Stimulated activated effector memory CD8-positive, alpha-beta T cell treated with anti-CD3 and anti-CD28 coated beads, Interleukin-12 subunit alpha, Interleukin-12 subunit beta, amount 100 ng/mL, for 72 hours (primary cell): ENCODE data around the gene SOCS1.
"Not testable (repeated sequence)": the region's sequence is repeated elsewhere in the genome, so short reads cannot be mapped to it uniquely, and the experiment has no call there.

Experiments
- ATAC-seq: fragments of 150-1000 bp; cut with Tn5 transposase; 2 replicates; pipeline ENCODE4 v1.10.0; 2021
- DNase-seq, 2 donors: peaks; one replicate each; pipeline ENCODE4 v3.0.0; 2021 to 2022; ENCODE audit warnings: low spot score in 2 of 2
- H3K27ac Mint-ChIP-seq: one replicate; pipeline ENCODE4 v1.8.0; 2022; ENCODE audit warnings: mild to moderate bottlenecking, mixed read lengths
- H3K36me3 Mint-ChIP-seq: one replicate; pipeline ENCODE4 v1.8.0; 2022; ENCODE audit warnings: mild to moderate bottlenecking, mixed read lengths
- H3K4me1 Mint-ChIP-seq: one replicate; pipeline ENCODE4 v1.8.0; 2022; ENCODE audit warnings: mixed read lengths
- H3K4me3 Mint-ChIP-seq: one replicate; pipeline ENCODE4 v1.8.0; 2022; ENCODE audit warnings: mild to moderate bottlenecking, mixed read lengths
- H3K9me3 Mint-ChIP-seq: one replicate; pipeline ENCODE4 v1.8.0; 2022; ENCODE audit warnings: mixed read lengths

SOCS1 gene

GRCh38 chr16:11232302-11232851 lies 23.6 kb downstream of the SOCS1 start:
- peaks cover 25% of the 10 kb centered on the region for H3K36me3 Mint-ChIP-seq
- H3K27ac Mint-ChIP-seq: peak overlapping the region; percentile 98
- H3K4me1 Mint-ChIP-seq: peaks cover 78% of the 10 kb centered on the region
- no peak for ATAC-seq
- DNase-seq: no peak
- H3K4me3 Mint-ChIP-seq: peak overlapping the region; percentile 68
- H3K9me3 Mint-ChIP-seq: no peaks in the 10 kb centered on the region

DNA sequence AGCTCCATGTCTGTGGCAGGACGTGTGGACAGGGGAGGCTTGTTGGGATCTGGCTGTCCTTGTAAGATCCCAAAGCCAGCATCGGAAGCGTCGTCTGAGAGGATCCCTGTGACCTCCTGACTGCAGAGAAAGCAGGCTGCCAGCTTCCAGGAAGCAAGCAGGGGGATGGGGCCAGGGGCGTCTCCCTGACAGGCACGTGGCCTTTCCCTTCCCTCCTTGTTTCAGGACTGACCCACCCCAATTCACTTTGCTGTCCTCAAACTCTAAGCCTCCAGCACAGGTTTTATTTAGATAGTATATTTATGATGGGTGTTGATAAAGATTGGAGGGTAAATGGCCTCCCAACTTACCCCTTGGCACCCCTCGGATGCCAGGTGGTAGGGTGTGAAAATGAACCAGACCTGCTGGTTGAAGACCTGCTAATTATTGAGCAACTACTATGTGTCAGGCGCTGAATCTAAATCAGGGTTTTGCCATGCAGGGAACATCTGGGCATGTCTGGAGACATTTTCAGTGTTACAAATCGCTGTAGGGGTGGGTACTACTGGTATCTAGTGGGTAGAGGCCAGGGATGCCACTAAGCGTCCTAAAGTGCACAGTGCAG lies 24.5 kb downstream of the SOCS1 start:
- Mint-ChIP-seq H3K27ac (peak overlapping the region; percentile 98), H3K9me3 (no peaks in the 10 kb centered on the region), H3K4me3 (peak overlapping the region; percentile 68), H3K4me1 (peaks cover 72% of the 10 kb centered on the region), H3K36me3 (peaks cover 25% of the 10 kb centered on the region)
- DNase-seq (no peak), ATAC-seq (no peak)

DNA sequence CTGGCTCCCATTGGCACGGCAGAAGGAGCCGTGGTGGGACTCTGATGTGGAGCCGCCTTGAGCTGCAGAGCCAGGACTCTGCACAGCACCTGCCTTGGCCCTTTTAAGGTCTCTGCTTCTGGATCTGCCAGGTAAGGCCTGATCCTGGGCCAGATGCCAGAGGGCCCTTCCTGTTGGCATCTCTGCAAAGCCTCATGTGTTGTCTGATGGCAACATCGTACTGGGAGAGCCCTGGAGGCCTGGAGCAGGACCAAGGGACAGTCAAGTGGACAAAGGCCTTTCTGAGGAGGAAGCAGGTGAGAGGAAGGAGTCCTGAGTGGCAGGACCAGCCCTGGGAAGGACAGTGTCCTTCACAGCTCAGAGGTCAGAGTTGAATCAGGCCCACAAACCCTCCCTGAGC lies 26.1 kb downstream of the SOCS1 start:
- peak overlapping the region; percentile 40 for H3K27ac Mint-ChIP-seq
- no peaks in the 10 kb centered on the region for H3K9me3 Mint-ChIP-seq
- peaks cover 29% of the 10 kb centered on the region for H3K36me3 Mint-ChIP-seq
- DNase-seq (no peak), ATAC-seq (no peak)
- no peak overlapping the region for H3K4me3 Mint-ChIP-seq
- peaks cover 79% of the 10 kb centered on the region for H3K4me1 Mint-ChIP-seq

- Mint-ChIP-seq H3K4me3 (no peak overlapping the region), H3K36me3 (peaks cover 33% of the 10 kb centered on the region), H3K4me1 (peaks cover 79% of the 10 kb centered on the region), H3K27ac (peak overlapping the region; percentile 68), H3K9me3 (no peaks in the 10 kb centered on the region)
- ATAC-seq (no peak), DNase-seq (no peak)
Observed at GRCh38 chr16:11229432-11229831, 26.6 kb downstream of the SOCS1 start.

DNA sequence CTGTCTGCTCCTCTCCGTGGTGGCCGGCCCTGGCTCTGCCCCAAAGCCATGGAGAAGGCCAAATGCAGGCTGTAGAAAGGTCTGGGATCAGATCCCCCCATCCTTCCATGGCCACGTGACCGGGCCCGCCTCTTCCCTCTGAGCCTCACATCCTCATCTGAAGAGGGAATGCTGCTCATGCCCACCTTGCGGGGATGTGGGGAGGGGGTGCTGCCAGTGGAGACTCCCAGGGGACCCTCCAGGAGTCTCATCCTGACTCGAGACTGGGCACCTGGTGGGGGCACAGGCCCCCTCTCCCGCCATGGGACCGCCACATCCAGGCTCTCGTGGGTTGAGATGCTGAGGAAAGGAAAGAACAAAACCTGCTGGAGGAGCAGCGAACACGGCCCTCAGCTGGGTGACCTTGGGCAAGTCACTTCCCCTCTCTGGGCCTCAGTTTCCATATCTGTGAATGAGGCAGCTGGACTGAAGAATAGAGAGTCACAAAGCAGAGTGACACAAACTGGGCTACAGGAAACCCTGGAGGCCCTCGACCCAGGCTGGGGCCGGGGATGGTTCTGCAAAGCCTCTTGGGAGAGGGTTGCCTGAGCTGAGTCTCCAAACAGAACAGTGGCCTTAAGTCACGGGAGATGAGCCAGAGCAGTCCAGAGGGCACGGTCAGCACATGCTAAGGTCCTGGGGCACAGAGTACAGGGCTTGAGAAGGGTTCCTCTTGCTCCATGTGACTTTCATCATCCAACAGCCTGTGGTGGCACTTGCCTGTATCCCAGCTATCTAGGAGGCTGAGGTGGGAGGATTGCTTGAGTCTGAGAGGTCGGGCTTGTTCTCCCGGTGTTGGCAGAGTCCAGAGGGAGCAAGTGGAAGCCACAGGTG lies 30.1 kb downstream of the SOCS1 start:
- Mint-ChIP-seq H3K4me3 (peak overlapping the region; percentile 67), H3K36me3 (peaks cover 22% of the 10 kb centered on the region), H3K4me1 (peaks cover 61% of the 10 kb centered on the region), H3K27ac (peak overlapping the region; percentile 96), H3K9me3 (no peaks in the 10 kb centered on the region)
- DNase-seq: peak in 1 of 2 donors; percentile 62
- ATAC-seq: no peak

DNA sequence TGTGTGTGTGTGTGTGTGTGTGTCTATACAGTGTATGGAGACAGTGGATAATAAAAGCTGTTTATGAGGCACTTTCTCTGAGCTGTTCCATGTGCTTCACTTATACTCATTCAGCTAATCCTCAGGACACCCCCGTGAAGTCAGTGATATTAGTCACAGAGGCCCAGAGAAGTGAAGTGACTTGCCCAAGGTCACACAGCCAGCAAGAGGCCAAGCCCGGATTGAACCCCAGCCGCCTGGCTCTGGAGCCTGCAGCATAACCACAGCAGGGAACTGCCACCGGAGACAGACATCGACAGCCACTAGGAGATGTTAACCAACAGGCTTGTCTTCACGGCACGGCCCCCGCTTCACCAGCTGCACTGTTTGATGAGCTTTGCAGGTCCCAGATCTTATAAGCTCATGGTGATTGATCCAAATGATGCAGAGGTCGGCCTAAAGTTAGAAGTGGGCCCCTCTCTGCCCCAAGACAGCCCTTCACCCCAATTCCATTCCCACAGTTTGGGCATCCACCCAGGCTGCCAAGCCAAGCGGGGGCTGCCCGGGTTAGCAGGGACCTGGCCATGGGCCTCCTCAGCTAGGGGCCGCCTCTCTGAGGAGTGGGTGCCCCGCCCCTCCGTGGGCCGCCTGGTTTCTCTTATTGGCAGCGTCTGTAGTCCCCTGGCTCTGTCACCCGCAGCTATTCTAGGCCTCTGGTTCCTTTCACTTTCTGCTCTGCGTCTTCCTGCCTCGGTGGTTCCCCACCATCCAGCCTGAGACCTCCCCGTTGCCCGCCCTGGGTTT lies 30.9 kb downstream of the SOCS1 start:
- Mint-ChIP-seq H3K9me3 (no peaks in the 10 kb centered on the region), H3K4me3 (peak overlapping the region; percentile 67), H3K27ac (peak overlapping the region; percentile 96), H3K36me3 (peaks cover 22% of the 10 kb centered on the region), H3K4me1 (peaks cover 64% of the 10 kb centered on the region)
- ATAC-seq (peak; percentile 86), DNase-seq (peak; percentile 63 to 90)

GRCh38 chr16:11224096-11224893 lies 31.7 kb downstream of the SOCS1 start:
- peak; percentile 72 for ATAC-seq
- DNase-seq: peak; percentile 37 to 77
- peak overlapping the region; percentile 96 for H3K27ac Mint-ChIP-seq
- peak overlapping the region; percentile 67 for H3K4me3 Mint-ChIP-seq
- H3K36me3 Mint-ChIP-seq: peaks cover 22% of the 10 kb centered on the region
- H3K4me1 Mint-ChIP-seq: peaks cover 60% of the 10 kb centered on the region
- no peaks in the 10 kb centered on the region for H3K9me3 Mint-ChIP-seq

GRCh38 chr16:11220507-11220906 lies 35.5 kb downstream of the SOCS1 start:
- H3K4me1 Mint-ChIP-seq: peaks cover 38% of the 10 kb centered on the region
- not testable (repeated sequence) for H3K27ac Mint-ChIP-seq, ATAC-seq, H3K9me3 Mint-ChIP-seq, H3K4me3 Mint-ChIP-seq, DNase-seq
- H3K36me3 Mint-ChIP-seq: peaks cover 19% of the 10 kb centered on the region

GRCh38 chr16:11219178-11219577 lies 36.8 kb downstream of the SOCS1 start:
- DNase-seq (no peak), ATAC-seq (no peak)
- Mint-ChIP-seq H3K4me1 (peaks cover 24% of the 10 kb centered on the region), H3K9me3 (peaks cover 6% of the 10 kb centered on the region), H3K36me3 (peaks cover 9% of the 10 kb centered on the region), H3K4me3 (no peak overlapping the region), H3K27ac (no peak overlapping the region)

DNA sequence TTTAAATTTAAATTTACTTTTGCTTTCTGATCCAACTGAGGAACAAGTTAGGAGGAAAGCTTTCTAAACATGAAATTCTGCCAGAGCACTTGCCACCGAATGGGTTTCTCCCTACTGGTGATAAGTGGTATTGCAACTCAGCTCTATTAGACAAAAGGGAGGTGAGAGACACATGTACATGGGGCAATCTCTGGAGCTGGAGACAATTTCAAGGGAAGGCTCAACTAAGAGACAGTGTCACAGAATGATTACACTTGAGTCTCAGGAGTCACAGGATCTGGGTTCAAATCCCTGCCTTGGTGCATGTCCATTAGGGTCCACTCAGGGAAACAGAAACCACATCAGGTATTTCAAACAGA lies 37.4 kb downstream of the SOCS1 start:
- DNase-seq (no peak), ATAC-seq (no peak)
- peaks cover 19% of the 10 kb centered on the region for H3K4me1 Mint-ChIP-seq
- H3K9me3 Mint-ChIP-seq: peaks cover 6% of the 10 kb centered on the region
- no peak overlapping the region for H3K27ac Mint-ChIP-seq
- H3K36me3 Mint-ChIP-seq: peaks cover 9% of the 10 kb centered on the region
- H3K4me3 Mint-ChIP-seq: no peak overlapping the region

GRCh38 chr16:11217651-11218603 lies 38.1 kb downstream of the SOCS1 start:
- Mint-ChIP-seq H3K27ac (no peak overlapping the region), H3K4me1 (peaks cover 15% of the 10 kb centered on the region)

GRCh38 chr16:11215935-11216556 lies 40.0 kb downstream of the SOCS1 start:
- ATAC-seq (no peak), DNase-seq (no peak)
- Mint-ChIP-seq H3K9me3 (peaks cover 6% of the 10 kb centered on the region), H3K27ac (peak overlapping the region; percentile 29), H3K4me1 (peaks cover 22% of the 10 kb centered on the region), H3K36me3 (no peaks in the 10 kb centered on the region), H3K4me3 (no peak overlapping the region)

More at GRCh38 chr16:11217651-11218603, 38.1 kb downstream of the SOCS1 start:
- H3K4me3 Mint-ChIP-seq: no peak overlapping the region
- H3K36me3 Mint-ChIP-seq: peaks cover 7% of the 10 kb centered on the region
- DNase-seq (no peak), ATAC-seq (no peak)
- H3K9me3 Mint-ChIP-seq: peaks cover 6% of the 10 kb centered on the region

GRCh38 chr16:11213799-11214198 lies 42.2 kb downstream of the SOCS1 start:
- Mint-ChIP-seq H3K4me1 (peaks cover 16% of the 10 kb centered on the region), H3K4me3 (no peak overlapping the region), H3K9me3 (peaks cover 5% of the 10 kb centered on the region), H3K36me3 (no peaks in the 10 kb centered on the region), H3K27ac (no peak overlapping the region)
- no peak for ATAC-seq
- DNase-seq: no peak
